Left ventricle myocardium superior (tissue), 1 donor: ENCODE measurements around the gene USO1. TPM values are rescaled to one million over a fixed set of nuclear protein-coding genes. Genes with fewer than 3 reads are reported as not detected.
"Not testable (repeated sequence)": the region's sequence is repeated elsewhere in the genome, so short reads cannot be mapped to it uniquely, and the experiment has no call there.

ENCODE experiments used
- ATAC-seq: fragments of 200-7000 bp; cut with Tn5 transposase; one replicate; pipeline ENCODE4 v1.9.1; 2020; ENCODE audit warnings: mild to moderate bottlenecking, moderate library complexity
- DNase-seq: peaks from one replicate; pipeline ENCODE4 v3.0.0-alpha.2; 2020
- intact Hi-C: fragments of 100-400 bp; cut with micrococcal nuclease; formaldehyde crosslinking; loops from one replicate; pipeline ENCODE4 v1.11.0; 2022
- total RNA-seq: library from RNA; stranded (reverse); fragmentation: NEBNext Ultra II Directional; extraction: Animal tissue kit (Norgen Biotek cat#: 25700); gene quantifications from one replicate; pipeline ENCODE4 v1.2.1, GENCODE V29; 2021
- donor health status: DM: no; HTN: yes; CAD: no; lungs with severe emphysema.

The USO1 gene
- total RNA-seq, 1 donor from 2014 or later: 96.8 TPM

DNA sequence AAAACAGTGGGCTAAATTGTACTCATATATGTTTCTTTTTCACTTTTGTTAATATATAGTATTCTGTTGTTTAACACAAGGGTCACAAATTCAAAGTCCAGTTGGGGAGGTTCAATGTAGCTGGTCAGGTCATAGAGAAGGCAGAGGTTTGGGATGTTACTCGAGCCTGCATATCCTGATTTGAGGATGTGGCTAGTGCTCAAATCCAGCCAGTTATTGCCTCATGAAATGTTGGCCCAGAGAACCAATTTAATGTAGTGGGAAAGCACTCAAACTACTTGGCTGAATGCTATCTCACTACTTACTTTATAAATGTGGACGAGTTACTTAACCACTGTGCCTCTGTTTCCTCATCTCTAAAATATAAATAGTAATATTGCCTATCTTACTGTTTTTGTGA, 12.5 kb downstream of the USO1 start:
- intact Hi-C loops: no loop called here
- peak; percentile 79 for ATAC-seq
- no peak for DNase-seq

DNA sequence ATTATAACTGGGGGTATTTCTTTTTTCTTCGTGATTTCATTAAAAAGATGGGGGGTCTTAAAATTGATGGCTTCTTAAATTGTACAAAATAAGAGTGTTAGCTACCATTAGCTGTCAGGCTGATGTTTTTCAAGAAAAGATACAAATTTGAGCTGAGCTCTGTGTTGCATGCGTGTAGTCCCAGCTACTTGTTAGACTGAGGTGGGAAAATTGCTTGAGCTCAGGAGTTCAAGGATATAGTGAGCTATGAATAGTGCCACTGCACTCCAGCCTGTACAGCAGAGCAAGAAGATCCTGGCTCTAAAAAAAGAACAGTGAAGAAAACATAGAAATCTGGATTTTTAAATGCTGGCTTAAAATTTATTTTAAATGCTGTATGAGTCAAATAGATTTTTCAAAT, 13.0 kb downstream of the USO1 start:
- peak; percentile 76 for ATAC-seq
- DNase-seq: no peak
- intact Hi-C loops: no loop called here

DNA sequence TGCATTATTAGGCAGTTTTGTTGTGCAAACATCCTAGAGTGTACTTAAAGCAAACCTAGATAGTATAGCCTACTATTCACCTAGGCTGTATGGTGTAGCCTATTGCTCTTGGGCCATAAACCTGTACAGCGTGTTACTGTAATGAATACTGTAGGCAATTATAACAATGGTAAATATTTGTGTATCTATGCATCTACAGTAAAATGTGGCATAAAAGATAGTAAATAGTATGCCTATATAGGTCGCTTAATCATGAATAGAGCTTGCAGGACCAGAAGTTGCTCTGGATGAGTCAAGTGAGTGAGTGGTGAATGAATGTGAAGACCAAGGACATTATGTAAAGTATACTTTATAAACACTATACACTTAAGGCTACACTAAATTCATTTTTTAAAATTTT, 16.6 kb downstream of the USO1 start:
- no peak for ATAC-seq
- intact Hi-C loops: no loop called here

GRCh38 chr4:75742451-75742850, 18.1 kb downstream of the USO1 start:
- ATAC-seq (no peak), DNase-seq (no peak)
- intact Hi-C loops: no loop called here

More for the DNA sequence above, 16.6 kb downstream of the USO1 start:
- DNase-seq: no peak

DNA sequence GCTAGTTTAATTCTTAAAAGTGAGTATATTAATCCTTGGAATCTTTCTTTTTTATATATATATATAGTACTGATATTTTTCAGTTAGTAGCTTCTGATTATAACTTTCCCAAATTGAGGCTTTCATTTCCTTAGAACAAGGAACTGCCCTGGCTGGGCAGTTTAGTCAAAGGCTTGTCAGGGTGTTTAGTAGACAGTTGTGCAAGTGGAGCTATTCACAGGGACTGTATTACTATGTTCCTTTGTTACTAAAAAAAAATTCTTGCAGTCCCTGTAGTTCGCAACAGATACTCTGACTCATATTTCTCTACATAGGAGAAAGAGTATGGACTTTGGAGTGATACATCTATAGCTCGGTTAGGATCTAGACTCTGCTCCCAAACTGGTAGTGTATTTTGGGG, 20.8 kb downstream of the USO1 start:
- peak; percentile 88 for ATAC-seq
- no peak for DNase-seq
- intact Hi-C loops: no loop called here

- DNase-seq: no peak
- ATAC-seq: peak; percentile 20
- intact Hi-C loops: no loop called here
Measured at GRCh38 chr4:75745721-75746199, 21.4 kb downstream of the USO1 start.

DNA sequence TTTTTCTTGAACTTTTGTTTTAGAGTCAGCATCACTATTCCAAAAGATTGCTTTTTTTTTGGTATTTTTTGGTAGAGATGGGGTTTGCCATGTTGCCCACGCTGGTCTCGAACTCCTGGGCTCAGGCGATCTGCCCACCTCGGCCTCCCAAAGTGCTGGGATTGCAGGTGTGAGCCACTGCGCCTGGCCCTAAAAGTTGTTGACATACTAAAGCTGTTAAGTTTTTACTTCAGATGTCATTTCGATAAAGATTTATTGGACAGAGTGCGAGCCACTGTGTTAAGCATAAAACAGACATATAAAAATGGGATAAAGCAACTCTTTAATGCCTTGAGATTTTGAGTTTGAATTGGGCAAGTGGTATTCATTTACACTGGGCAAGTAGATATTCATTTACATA, 28.3 kb downstream of the USO1 start:
- intact Hi-C loops: no loop called here
- DNase-seq (no peak), ATAC-seq (no peak)

DNA sequence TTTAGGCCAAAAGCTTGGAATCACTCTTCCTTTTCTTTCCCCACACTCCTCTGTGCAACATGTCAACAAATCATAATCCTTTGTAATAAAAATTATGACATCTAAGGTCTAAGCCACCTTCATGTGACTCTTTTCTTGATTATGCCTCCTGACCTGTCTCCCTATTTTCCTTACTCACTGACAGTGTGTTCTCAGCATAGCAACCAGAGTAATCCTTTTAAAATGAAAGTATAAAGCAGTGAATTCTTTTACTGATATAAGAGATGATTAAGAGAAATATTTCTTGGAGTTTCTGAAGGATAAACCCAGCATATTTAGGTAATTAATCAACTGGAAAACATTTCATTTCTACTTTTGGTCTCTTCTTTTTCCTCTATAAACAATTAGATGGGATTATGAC, 44.7 kb downstream of the USO1 start:
- ATAC-seq: no peak
- intact Hi-C loops: no loop called here
- DNase-seq: no peak

DNA sequence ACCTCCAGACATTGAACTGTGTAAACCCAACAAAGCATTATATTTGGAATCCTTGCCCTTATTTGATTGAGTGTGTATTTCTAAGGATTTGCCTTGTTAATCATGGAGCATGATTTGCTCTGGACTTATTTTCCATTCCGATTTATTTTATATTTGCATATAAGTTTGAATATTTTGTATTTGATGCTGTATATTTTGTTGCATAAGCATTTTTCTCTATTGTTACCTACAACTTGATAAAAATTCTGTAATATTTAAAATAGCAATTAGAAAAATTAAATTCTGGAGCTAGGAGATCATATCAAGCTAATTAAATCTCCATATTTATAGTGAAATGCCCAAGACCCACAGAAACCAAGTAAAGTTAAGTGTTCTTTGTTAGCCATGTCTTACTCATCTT, 47.2 kb downstream of the USO1 start:
- intact Hi-C loops: no loop called here

DNA sequence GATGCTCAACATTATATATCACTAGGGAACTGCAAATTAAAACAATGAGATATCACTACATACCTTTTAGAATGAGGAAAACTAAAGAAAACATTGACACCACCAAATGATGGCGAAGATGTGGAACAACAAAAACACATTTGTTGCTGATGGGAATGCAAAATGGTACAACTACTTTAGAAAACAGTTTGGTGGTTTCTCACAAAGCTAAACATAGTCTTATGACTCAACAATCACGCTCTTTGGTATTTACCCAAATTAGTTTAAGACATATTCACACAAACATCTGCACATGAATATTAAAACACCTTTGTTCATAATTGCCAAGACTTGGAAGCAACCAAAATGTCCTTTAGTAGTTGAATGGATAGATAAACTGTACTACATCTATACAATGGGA, 53.2 kb downstream of the USO1 start:
- no peak for ATAC-seq
- intact Hi-C loops: no loop called here

More for the DNA sequence above, 47.2 kb downstream of the USO1 start:
- ATAC-seq (no peak), DNase-seq (no peak)

GRCh38 chr4:75779105-75779757, 54.9 kb downstream of the USO1 start:
- ATAC-seq (no peak), DNase-seq (no peak)
- intact Hi-C loops: no loop called here

More for the DNA sequence above, 53.2 kb downstream of the USO1 start:
- DNase-seq: no peak

DNA sequence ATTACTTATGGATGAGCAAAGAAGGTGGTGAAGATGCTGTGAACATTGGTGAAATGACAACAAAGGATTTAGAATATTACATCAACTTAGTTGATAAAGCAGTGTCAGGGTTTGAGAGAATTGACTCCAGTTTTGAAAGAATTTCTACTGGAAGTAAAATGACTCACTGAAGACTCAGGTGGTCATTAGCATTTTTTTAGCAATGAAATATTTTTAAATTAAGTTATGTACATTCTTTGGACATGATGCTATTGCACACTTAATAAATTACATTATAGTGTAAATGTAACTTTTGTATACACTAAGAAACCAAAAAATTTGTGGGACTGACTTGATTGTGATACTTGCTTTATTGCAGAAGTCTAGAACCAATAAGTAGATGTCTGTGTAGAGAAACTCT, 56.9 kb downstream of the USO1 start:
- intact Hi-C loops: no loop called here
- ATAC-seq (no peak), DNase-seq (no peak)

DNA sequence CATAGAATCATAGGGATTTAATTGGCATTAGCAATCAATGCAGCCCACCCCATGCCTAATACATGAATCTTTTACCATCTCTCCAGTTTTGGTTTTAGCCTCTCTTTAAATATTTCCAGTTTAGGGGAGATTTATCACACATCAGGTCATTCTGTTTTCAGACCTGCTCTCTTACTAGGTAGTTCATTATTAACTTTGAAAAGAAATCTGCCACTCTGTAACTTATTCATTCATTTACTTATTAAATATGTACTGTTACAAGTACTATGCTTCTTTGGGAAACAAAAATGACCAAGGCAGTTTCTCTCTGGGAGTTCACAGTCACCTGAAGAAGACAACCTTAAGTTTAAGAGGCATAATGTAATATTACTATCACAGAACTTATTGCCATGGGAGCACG, 62.1 kb downstream of the USO1 start:
- ATAC-seq: no peak
- DNase-seq: no peak
- intact Hi-C loops: no loop called here

DNA sequence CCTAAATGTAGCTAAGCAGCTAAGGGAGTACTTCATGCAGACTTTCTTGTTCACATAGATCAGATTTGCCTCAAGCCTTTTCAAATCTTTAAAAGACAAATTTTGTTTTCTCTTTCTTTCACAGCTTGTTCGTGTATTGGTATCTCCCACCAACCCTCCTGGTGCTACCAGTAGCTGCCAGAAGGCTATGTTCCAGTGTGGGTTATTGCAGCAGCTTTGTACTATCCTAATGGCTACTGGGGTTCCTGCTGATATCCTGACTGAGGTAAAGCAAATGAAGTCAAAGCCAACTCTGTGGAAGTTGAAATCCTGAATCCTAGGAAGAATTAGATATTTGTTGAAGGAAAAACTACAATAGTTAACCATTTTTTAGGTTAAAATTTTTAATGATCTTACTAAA, 62.6 kb downstream of the USO1 start:
- DNase-seq (no peak), ATAC-seq (no peak)
- intact Hi-C loops: no loop called here

- DNase-seq (no peak), ATAC-seq (no peak)
- intact Hi-C loops: no loop called here
Measured at GRCh38 chr4:75790024-75790423, 65.6 kb downstream of the USO1 start.

DNA sequence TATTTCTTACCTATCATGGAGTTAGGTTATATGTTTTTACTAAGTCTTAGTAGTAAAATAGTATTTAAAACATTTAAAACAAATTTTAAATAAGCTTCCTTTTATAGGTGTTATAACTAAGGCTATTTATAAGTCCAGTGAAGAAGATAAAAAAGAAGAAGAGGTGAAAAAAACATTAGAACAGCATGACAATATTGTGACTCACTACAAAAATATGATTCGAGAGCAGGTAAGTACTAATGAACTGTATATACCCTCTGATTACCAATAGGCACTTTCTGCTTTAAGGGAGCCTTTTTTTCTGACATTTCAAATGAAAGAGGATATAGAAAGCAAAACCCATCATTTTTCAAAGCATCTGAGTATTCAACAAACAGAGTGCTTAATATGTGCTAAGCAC, 76.6 kb downstream of the USO1 start:
- DNase-seq (no peak), ATAC-seq (no peak)
- intact Hi-C loops: no loop called here

DNA sequence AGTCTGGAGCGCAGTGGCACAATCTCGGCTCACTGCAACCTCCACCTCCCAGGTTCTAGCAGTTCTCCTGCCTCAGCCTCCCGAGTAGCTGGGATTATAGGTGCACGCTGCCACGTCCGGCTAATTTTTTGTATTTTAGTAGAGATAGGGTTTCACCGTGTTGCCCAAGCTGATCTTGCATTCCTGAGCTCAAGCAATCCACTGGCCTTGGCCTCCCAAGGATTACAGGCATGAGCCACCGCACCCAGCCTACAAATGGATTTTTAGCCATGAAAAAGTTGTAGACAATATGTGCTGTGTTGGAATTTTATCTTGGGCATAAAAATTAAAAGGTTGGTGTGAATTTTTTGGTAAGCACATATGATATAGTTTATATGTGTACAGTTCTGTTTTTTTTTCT, 81.7 kb downstream of the USO1 start:
- intact Hi-C loops, ATAC-seq, DNase-seq: not testable (repeated sequence)

DNA sequence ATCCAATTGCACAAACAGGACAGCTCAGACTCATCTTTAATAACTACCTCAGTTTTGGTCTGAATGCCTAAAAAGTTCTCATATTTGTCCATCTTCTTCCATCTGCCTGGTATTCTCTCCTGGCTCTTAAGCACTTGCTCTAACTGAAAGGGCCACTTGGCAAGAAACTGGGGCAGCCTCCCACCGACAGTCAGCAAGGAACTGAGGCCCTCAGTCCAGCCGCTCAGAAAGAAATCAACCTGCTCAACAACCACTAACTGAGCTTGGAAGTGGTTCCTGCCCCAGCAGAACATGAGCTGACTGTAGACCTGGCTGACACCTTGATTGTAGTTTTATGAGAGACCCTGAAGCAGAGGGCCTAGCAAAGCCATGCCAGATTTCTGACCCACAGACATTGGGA, 93.5 kb downstream of the USO1 start:
- DNase-seq (no peak), ATAC-seq (no peak)
- intact Hi-C loops: no loop called here

- DNase-seq: no peak
- ATAC-seq: no peak
- intact Hi-C loops: no loop called here
Measured at GRCh38 chr4:75819121-75819520, 94.7 kb downstream of the USO1 start.

- ATAC-seq: no peak
- intact Hi-C loops: no loop called here
Measured at GRCh38 chr4:75820197-75820596, 95.8 kb downstream of the USO1 start.

GRCh38 chr4:75820676-75821075, 96.3 kb downstream of the USO1 start:
- no peak for ATAC-seq
- DNase-seq: no peak
- intact Hi-C loops: no loop called here

More at GRCh38 chr4:75820197-75820596, 95.8 kb downstream of the USO1 start:
- no peak for DNase-seq

GRCh38 chr4:75821216-75821615, 96.8 kb downstream of the USO1 start:
- intact Hi-C loops: no loop called here
- ATAC-seq (no peak), DNase-seq (no peak)
